Mucosa of rectum (tissue), 2 donors: ENCODE results near the gene COL25A1.
A peak's percentile ranks its signal among the peaks of the same experiment; 100 is the strongest.

Source experiments
- H3K27ac ChIP-seq, 2 donors: one replicate each; pipeline ENCODE4 v1.7.0; 2013; ENCODE audit warnings: inconsistent platforms in 2 of 2, low read depth in 2 of 2, low read length in 2 of 2
- H3K27me3 ChIP-seq, 2 donors: one replicate each; pipeline ENCODE4 v1.7.0; 2013; ENCODE audit warnings: low read length in 2 of 2; ENCODE audit not compliant: control insufficient read depth in 2 of 2, insufficient read depth in 2 of 2
- H3K36me3 ChIP-seq, 2 donors: one replicate each; pipeline ENCODE4 v1.7.0; 2013; ENCODE audit warnings: low read length in 2 of 2; ENCODE audit not compliant: control insufficient read depth in 2 of 2, insufficient read depth in 2 of 2
- H3K4me1 ChIP-seq, 2 donors: one replicate each; pipeline ENCODE4 v1.7.0; 2013; ENCODE audit warnings: low read length in 2 of 2, mild to moderate bottlenecking in 1 of 2; ENCODE audit not compliant: control insufficient read depth in 2 of 2, insufficient read depth in 2 of 2
- H3K4me3 ChIP-seq, 2 donors: one replicate each; pipeline ENCODE4 v1.7.0; 2013; ENCODE audit warnings: low read length in 2 of 2
- H3K9ac ChIP-seq, 2 donors: one replicate each; pipeline ENCODE4 v1.7.0; 2013; ENCODE audit warnings: low read length in 2 of 2, low read depth in 1 of 2, mild to moderate bottlenecking in 1 of 2
- H3K9me3 ChIP-seq, 2 donors: one replicate each; pipeline ENCODE4 v1.7.0; 2013; ENCODE audit warnings: low read length in 2 of 2; ENCODE audit not compliant: control insufficient read depth in 2 of 2
- donor health status: healthy.
- donor health status: Normal muscosa, but diverticular disease.

COL25A1 gene

DNA sequence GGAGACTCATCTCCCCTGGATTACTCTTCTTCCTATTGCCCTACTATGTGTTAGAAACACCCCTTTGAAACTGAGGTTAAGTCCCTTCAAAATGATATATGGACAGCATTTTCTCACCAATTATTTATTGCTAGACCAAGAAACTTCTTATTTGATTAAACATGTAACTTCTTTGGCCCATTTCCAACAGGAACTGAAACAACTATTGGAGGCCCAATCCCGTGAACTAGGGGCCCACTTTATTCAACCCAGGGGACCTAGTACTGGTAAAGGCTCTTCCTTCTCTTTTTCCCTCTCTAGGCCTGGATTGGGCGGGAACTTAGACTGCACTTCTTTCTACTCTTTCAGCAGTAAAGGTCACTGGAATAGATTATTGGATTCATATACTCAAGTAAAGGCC, 16.7 kb upstream of the COL25A1 start:
- Histone ChIP-seq H3K4me3 (no peak overlapping the region), H3K27me3 (no peaks in the 10 kb centered on the region), H3K9me3 (peaks cover 0 to 1% of the 10 kb centered on the region in 2 donors), H3K9ac (no peak overlapping the region), H3K27ac (no peak overlapping the region), H3K4me1 (no peaks in the 10 kb centered on the region), H3K36me3 (no peaks in the 10 kb centered on the region)

DNA sequence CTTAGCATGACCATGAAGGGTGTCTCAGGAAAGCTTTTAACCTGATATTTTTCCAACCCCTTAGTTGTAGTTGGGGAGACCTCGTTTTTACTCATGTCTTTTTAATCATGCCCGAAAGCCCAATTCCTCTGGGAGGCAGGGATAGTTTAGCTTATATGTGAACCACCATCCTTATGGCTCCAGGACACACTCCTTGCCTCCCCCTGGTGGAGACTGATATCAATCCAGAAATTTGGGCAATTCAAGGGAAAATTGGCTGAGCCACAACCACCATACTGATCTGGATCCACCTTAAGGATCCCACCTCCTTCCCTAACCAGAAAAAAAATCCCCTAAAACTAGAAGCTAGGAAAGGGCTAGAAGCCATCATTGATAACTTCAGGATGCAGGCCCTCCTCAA, 13.4 kb upstream of the COL25A1 start:
- Histone ChIP-seq H3K36me3 (no peaks in the 10 kb centered on the region), H3K9ac (no peak overlapping the region), H3K27me3 (no peaks in the 10 kb centered on the region), H3K4me3 (no peak overlapping the region), H3K27ac (no peak overlapping the region), H3K4me1 (no peaks in the 10 kb centered on the region), H3K9me3 (peaks cover 0 to 2% of the 10 kb centered on the region in 2 donors)

DNA sequence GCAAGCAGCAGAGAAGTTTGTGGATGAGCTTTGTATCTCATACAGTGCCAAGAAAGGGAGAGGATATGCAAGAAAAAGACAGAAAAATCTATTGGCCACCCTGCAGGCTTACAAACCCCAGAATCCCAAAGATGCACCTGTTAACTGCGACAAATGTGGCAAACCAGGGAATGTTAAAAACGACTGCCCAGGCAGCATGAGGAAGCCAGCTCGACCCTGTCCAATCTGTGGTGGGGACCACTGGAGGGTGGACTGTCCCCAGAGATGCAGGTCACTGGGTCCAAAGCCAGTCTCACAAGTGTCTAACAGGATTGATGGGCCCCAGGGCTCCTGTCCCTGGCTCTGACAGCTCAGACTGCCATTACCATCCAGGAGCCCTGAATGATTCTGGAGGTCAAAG, 12.9 kb upstream of the COL25A1 start:
- Histone ChIP-seq H3K4me1 (no peaks in the 10 kb centered on the region), H3K9ac (no peak overlapping the region), H3K9me3 (peaks cover 0 to 2% of the 10 kb centered on the region in 2 donors), H3K4me3 (no peak overlapping the region), H3K36me3 (no peaks in the 10 kb centered on the region), H3K27ac (no peak overlapping the region), H3K27me3 (no peaks in the 10 kb centered on the region)

DNA sequence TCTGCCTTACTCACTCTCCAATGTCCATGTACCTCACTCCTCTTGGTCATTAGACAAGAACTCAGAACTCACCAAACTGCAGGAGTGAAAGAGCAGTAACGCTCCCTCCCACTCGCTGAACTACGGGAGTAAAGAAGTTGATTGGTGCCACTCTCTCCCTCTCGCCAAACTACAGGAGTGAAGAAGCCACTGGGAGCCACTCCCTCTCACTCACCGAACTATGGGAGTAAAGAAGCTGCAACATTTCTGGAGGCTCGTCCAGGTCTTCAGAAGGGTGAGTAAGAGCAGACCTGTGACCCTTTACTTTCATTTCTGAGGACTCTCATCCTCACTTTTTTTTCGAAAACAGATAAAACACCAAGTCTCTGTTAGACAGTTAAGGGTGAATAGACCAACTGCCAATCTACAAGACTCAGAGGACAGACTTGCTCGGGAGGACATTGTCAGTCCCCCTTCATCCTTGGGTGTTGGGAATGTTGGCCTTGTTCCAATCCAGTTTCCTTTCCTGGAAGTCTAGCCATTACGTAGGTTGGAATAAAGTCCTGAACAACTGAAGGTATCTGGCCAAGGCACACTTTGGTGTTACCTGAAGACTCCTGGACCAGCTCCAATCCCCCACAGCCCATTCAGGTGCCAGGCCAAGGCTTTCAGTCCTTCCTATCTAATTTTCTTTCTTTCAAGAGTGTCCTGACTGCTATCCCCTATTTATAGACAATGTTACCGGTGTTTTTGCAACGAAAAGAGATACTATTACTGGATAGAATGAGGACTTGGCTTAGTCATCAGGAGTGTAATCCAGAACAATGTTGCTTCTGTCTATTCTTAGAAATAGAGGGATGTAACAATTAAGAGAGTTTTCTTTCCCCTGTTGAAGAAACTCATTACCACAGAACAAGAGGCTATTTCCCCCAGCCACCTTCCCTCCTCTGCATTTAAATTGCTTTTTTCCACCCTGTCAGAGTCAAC, 11.0 kb upstream of the COL25A1 start:
- Histone ChIP-seq H3K27me3 (no peaks in the 10 kb centered on the region), H3K27ac (no peak overlapping the region), H3K36me3 (no peaks in the 10 kb centered on the region), H3K4me1 (no peaks in the 10 kb centered on the region), H3K9ac (no peak overlapping the region), H3K4me3 (no peak overlapping the region), H3K9me3 (peaks cover 0 to 2% of the 10 kb centered on the region in 2 donors)

DNA sequence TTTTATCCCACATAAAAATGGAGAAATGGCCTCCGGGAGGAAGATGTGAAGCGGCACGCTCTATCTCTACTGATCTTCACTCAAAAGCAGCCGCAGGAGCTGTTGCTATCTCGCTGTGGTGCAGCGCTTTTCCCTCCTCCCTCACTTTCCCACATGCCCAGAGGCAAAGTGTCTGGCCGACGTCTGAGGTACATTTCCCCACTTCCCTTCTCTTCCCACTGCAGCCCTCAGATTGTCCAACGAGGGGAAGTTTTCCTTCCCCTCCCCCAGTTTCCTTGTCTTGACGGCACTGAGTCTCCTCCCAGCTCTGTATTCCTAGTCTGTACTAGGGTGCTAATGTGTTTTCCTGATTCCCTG, 660 bp upstream of the COL25A1 start:
- Histone ChIP-seq H3K4me3 (peak overlapping the region; percentile 45 to 64), H3K9me3 (no peaks in the 10 kb centered on the region), H3K27me3 (peaks cover 31 to 52% of the 10 kb centered on the region in 2 donors), H3K9ac (no peak overlapping the region), H3K27ac (no peak overlapping the region), H3K4me1 (peaks cover 3 to 10% of the 10 kb centered on the region in 2 donors), H3K36me3 (no peaks in the 10 kb centered on the region)

DNA sequence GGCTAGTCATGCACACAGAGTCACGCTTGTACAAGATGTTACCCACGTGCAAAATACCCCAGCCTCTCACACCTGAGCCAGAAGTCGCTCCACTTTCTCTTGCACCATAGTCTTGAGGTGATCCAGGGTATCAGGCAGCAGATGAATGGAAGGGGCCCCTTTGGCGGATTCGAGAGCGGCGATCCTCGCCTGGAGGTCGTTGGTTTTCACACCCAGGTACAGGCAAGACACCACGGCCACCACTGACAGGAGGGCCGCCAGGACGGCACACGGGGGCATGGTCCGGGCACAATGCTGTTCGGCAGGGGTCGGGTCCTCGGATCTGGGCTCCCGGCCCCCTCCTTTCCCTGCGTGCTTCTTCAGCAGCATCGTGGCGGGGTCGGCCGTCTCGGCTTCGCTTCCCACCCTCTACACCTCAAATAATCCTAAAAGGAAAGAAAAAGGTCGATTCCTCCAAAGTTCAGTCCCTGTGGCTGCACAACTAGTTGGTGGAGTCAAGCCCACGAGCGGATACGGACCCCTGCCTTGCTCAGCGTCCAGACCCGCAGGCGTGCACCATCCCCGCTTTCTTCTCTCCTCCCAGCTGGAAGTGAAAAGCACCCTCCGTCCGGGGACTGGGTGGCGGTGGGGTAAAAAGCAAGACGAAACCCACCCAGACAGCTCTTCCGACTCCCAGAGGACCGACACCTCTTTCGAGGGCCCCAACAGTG, 652 bp downstream of the COL25A1 start:
- Histone ChIP-seq H3K9ac (no peak overlapping the region), H3K4me3 (peak overlapping the region; percentile 45 to 64), H3K9me3 (no peaks in the 10 kb centered on the region), H3K27me3 (peaks cover 31 to 53% of the 10 kb centered on the region in 2 donors), H3K27ac (no peak overlapping the region), H3K36me3 (no peaks in the 10 kb centered on the region), H3K4me1 (peaks cover 3 to 10% of the 10 kb centered on the region in 2 donors)

DNA sequence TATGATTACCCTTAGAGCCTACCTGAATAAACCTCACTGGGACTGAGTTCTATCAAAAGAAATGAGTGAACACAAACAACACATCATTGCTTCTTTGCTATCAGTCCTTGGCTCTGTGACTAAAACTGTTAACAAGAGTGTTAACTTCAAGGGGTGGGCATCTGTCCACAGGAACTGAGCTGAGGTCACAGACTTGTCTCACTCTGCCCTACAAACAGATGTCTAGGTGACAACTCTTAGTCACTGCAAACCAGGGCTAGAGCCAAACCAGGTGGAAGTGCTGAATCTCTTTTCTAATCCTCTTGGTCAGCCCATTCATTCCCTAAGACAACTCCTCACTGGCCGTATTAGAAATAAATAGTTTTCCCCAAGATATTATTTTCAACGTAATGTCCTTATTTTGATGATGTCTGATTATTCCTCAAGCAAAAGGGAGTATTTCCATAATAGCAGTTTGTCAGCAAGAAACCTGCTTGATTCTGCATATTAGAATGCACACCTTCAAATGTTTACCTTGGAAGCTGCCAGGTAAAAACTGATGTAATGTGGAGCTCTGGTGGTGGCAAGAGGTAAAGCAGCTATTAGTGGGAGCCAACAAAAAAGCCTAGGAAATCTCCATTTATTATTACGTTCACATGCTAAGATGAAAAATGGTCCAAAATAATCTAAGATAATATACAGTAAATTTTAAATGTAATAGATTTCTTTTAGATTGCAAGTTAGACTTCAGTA, 4.0 kb downstream of the COL25A1 start:
- Histone ChIP-seq H3K9ac (no peak overlapping the region), H3K4me3 (no peak overlapping the region), H3K27me3 (peaks cover 26 to 43% of the 10 kb centered on the region in 2 donors), H3K9me3 (no peaks in the 10 kb centered on the region), H3K36me3 (no peaks in the 10 kb centered on the region), H3K4me1 (peaks cover 3 to 10% of the 10 kb centered on the region in 2 donors), H3K27ac (no peak overlapping the region)

DNA sequence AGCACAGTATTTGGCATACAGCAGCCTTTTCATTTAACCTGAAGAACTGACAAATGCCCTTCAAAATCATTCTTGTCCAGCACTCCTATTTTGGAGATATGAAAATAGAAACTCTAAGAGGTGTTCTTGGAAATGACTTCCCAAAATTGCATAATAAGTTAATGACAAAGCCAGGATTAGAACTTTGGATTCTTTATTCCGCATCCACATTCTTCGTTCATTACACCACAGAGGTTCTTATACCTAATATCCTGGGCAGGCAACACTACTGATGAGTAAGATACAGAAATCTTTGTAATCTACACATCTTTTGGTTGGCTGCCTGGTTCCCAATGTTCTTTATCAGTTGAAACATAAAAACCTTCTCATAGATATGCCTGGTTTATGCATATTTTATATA, 5.9 kb downstream of the COL25A1 start:
- Histone ChIP-seq H3K9me3 (no peaks in the 10 kb centered on the region), H3K27ac (no peak overlapping the region), H3K4me3 (no peak overlapping the region), H3K9ac (no peak overlapping the region), H3K36me3 (no peaks in the 10 kb centered on the region), H3K4me1 (peaks cover 0 to under 1% of the 10 kb centered on the region in 2 donors), H3K27me3 (peaks cover 12 to 26% of the 10 kb centered on the region in 2 donors)

DNA sequence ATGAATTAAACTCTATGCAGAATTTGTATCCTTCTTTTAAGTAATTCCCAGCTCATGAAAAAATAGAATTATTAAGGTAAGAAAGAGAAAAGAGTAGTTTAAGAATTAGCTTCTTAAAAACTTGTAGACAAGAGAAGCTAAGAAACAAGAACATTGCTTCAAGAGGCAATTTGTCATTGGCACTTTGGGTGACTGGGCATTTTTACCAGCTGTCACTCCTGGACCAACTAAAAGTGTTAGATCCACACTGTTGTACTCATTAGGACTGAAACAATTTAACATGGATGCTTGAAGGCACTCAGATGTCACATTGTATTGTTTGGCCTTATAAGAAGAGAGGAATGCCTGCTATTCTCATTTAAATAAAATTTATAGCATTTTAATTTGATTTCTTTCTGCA, 7.4 kb downstream of the COL25A1 start:
- no peak overlapping the region for H3K9ac ChIP-seq
- H3K4me3 ChIP-seq = no peak overlapping the region
- H3K9me3 ChIP-seq = no peaks in the 10 kb centered on the region
- peaks cover 0 to 12% of the 10 kb centered on the region in 2 donors for H3K27me3 ChIP-seq
- H3K36me3 ChIP-seq = no peaks in the 10 kb centered on the region
- H3K4me1 ChIP-seq = no peaks in the 10 kb centered on the region
- no peak overlapping the region for H3K27ac ChIP-seq
